Muscle of leg (tissue), 11 donors: Measurements from ENCODE around the gene GTPBP6. TPM values are rescaled to one million over a fixed set of nuclear protein-coding genes. Genes with fewer than 3 reads are reported as not detected.
"Not testable (repeated sequence)": the region's sequence is repeated elsewhere in the genome, so short reads cannot be mapped to it uniquely, and the experiment has no call there.

ENCODE experiments used
- DNase-seq: peaks from one replicate; pipeline ENCODE4 v3.0.0; 2013
- H3K27ac ChIP-seq: one replicate; pipeline ENCODE4 v1.5.1; 2013; ENCODE audit warnings: mild to moderate bottlenecking, low read length, control low read depth
- H3K27me3 ChIP-seq: one replicate; pipeline ENCODE4 v1.6.1; 2013; ENCODE audit warnings: low read length; ENCODE audit not compliant: control insufficient read depth, insufficient read depth
- H3K36me3 ChIP-seq: one replicate; pipeline ENCODE4 v1.6.1; 2013; ENCODE audit warnings: low read length; ENCODE audit not compliant: control insufficient read depth, insufficient read depth
- H3K4me1 ChIP-seq: one replicate; pipeline ENCODE4 v1.6.1; 2013; ENCODE audit warnings: low read length; ENCODE audit not compliant: control insufficient read depth, insufficient read depth
- H3K4me3 ChIP-seq: one replicate; pipeline ENCODE4 v1.5.1; 2013; ENCODE audit warnings: low read length, control low read depth
- H3K9me3 ChIP-seq: replicated peaks from 2 replicates; pipeline ENCODE4 v1.6.1; 2013; ENCODE audit warnings: low read depth, low read length; ENCODE audit not compliant: control insufficient read depth
- WGBS: methylation state at CpG from one replicate; pipeline ENCODE4 v1.1.5; 2013; ENCODE audit warnings: missing lambda C conversion rate; ENCODE audit not compliant: insufficient coverage; 5-methylcytosine and 5-hydroxymethylcytosine counted together
- polyA plus RNA-seq, 8 donors: library from polyadenylated mRNA; unstranded; fragments of 120-200 nt; gene quantifications; one replicate each; pipeline versions ENCODE4 v1.2.1 to v1.2.3, GENCODE V29; 2013; ENCODE audit warnings: inconsistent platforms in 1 of 8, low replicate concordance in 1 of 8; ENCODE audit not compliant: insufficient read length in 8 of 8, insufficient read depth in 1 of 8
- total RNA-seq: library from RNA; stranded (reverse); fragments of 120-200 nt; gene quantifications from one replicate; pipeline ENCODE4 v1.2.4, GENCODE V29; 2013

The GTPBP6 gene
- total and polyA plus RNA-seq, 9 donors: 27.3 to 63.9 (median 54.1) TPM

GRCh38 chrX:262381-262909, 56.2 kb downstream of the GTPBP6 start:
- H3K9me3 ChIP-seq: no peaks in the 10 kb centered on the region
- peaks cover 3% of the 10 kb centered on the region for H3K27me3 ChIP-seq
- no peak for DNase-seq
- H3K4me1 ChIP-seq: peaks cover 3% of the 10 kb centered on the region
- H3K36me3 ChIP-seq: no peaks in the 10 kb centered on the region
- 90% methylated on average over 6 of the region's 13 CpGs for WGBS
- no peak overlapping the region for H3K27ac ChIP-seq
- no peak overlapping the region for H3K4me3 ChIP-seq

- H3K4me3 ChIP-seq: no peak overlapping the region
- H3K4me1 ChIP-seq: peaks cover 3% of the 10 kb centered on the region
- H3K27me3 ChIP-seq: peaks cover 3% of the 10 kb centered on the region
- H3K36me3 ChIP-seq: no peaks in the 10 kb centered on the region
- H3K27ac ChIP-seq: no peak overlapping the region
- H3K9me3 ChIP-seq: no peaks in the 10 kb centered on the region
- WGBS: 79% methylated on average over 3 of the region's 12 CpGs
- DNase-seq: no peak
Measured at GRCh38 chrX:261919-262352, 56.7 kb downstream of the GTPBP6 start.

- no peak overlapping the region for H3K4me3 ChIP-seq
Measured at GRCh38 chrX:261167-261918, 57.3 kb downstream of the GTPBP6 start.

GRCh38 chrX:259692-260355, 58.8 kb downstream of the GTPBP6 start:
- 46% methylated on average over 18 of the region's 21 CpGs for WGBS
- H3K36me3 ChIP-seq: no peaks in the 10 kb centered on the region
- H3K4me3 ChIP-seq: no peak overlapping the region
- peaks cover 3% of the 10 kb centered on the region for H3K4me1 ChIP-seq
- H3K27ac ChIP-seq: no peak overlapping the region
- no peak for DNase-seq
- peaks cover 3% of the 10 kb centered on the region for H3K27me3 ChIP-seq
- H3K9me3 ChIP-seq: no peaks in the 10 kb centered on the region

More at GRCh38 chrX:261167-261918, 57.3 kb downstream of the GTPBP6 start:
- 27% methylated on average over 24 of the region's 32 CpGs for WGBS
- Histone ChIP-seq H3K36me3 (no peaks in the 10 kb centered on the region), H3K27me3 (peaks cover 3% of the 10 kb centered on the region), H3K4me1 (peaks cover 3% of the 10 kb centered on the region), H3K27ac (no peak overlapping the region), H3K9me3 (no peaks in the 10 kb centered on the region)
- DNase-seq: peak; percentile 34

GRCh38 chrX:258291-259040, 60.1 kb downstream of the GTPBP6 start:
- DNase-seq: no peak
- 70% methylated on average over 5 of the region's 8 CpGs for WGBS
- no peak overlapping the region for H3K4me3 ChIP-seq
- H3K4me1 ChIP-seq: peaks cover 3% of the 10 kb centered on the region
- peaks cover 5% of the 10 kb centered on the region for H3K9me3 ChIP-seq
- H3K36me3 ChIP-seq: no peaks in the 10 kb centered on the region
- no peak overlapping the region for H3K27ac ChIP-seq
- H3K27me3 ChIP-seq: peaks cover 3% of the 10 kb centered on the region

GRCh38 chrX:257681-258289, 60.8 kb downstream of the GTPBP6 start:
- 78% methylated on average over 14 of the region's 21 CpGs for WGBS
- Histone ChIP-seq H3K27ac (no peak overlapping the region), H3K4me1 (peaks cover 3% of the 10 kb centered on the region), H3K4me3 (no peak overlapping the region), H3K27me3 (peaks cover 3% of the 10 kb centered on the region), H3K36me3 (no peaks in the 10 kb centered on the region), H3K9me3 (peaks cover 6% of the 10 kb centered on the region)
- no peak for DNase-seq

- not testable (repeated sequence) for H3K9me3 ChIP-seq, H3K4me1 ChIP-seq, H3K27me3 ChIP-seq, DNase-seq, H3K27ac ChIP-seq, H3K4me3 ChIP-seq, H3K36me3 ChIP-seq
- 86% methylated on average over 11 of the region's 14 CpGs for WGBS
Measured at GRCh38 chrX:257054-257453, 61.5 kb downstream of the GTPBP6 start.

- peaks cover 3% of the 10 kb centered on the region for H3K27me3 ChIP-seq
Measured at GRCh38 chrX:255923-256331, 62.7 kb downstream of the GTPBP6 start.

More at GRCh38 chrX:255923-256331, 62.7 kb downstream of the GTPBP6 start:
- WGBS: 75% methylated on average over 27 of the region's 28 CpGs
- Histone ChIP-seq H3K4me3 (no peak overlapping the region), H3K9me3 (peaks cover 10% of the 10 kb centered on the region), H3K27ac (no peak overlapping the region), H3K36me3 (no peaks in the 10 kb centered on the region), H3K4me1 (no peaks in the 10 kb centered on the region)
- no peak for DNase-seq
